Endothelial cell of umbilical vein (primary cell): ENCODE measurements around the gene GPR22. TPM values are rescaled to one million over a fixed set of nuclear protein-coding genes. Genes with fewer than 3 reads are reported as not detected.

Experiments used
- BruUV-seq: library from RNA; stranded (reverse); fragments of 400-500 nt; replicated peaks from 2 replicates; lab custom pipeline; 2021; lab: Mats Ljungman, UMichigan
- CTCF ChIA-PET: fragments of 300-600, 350-600 bp; sonication (Branson Sonifier 250); formaldehyde crosslinking; loops from one replicate; lab custom pipeline; 2021; ENCODE audit warnings: antibody characterized with exemption, inconsistent platforms; lab: Charles Lee
- POLR2A ChIA-PET: fragments of 300-600, 350-600 bp; sonication (Branson Sonifier 250); formaldehyde crosslinking; loops from one replicate; lab custom pipeline; 2021; ENCODE audit warnings: antibody characterized with exemption, inconsistent platforms; lab: Charles Lee
- DNase-seq: peaks from one replicate; pipeline ENCODE4 v3.0.0-alpha.2; 2011; ENCODE audit warnings: low read depth, low spot score
- FAIRE-seq: peaks from 2 replicates; lab custom pipeline; 2011; peaks lifted over from hg19 to GRCh38; lab: Jason Lieb, UNC
- H2AFZ ChIP-seq: 2 replicates; pipeline ENCODE4 v1.6.0; 2012; ENCODE audit warnings: low read depth, low read length, control low read depth, inconsistent platforms
- H3K27ac ChIP-seq: 2 replicates; pipeline ENCODE4 v1.5.1; 2011; ENCODE audit warnings: low read depth, mild to moderate bottlenecking, control low read depth, low read length, moderate library complexity; ENCODE audit not compliant: insufficient read depth
- H3K27me3 ChIP-seq, 2 experiments: 2 replicates each; pipeline versions ENCODE4 v1.6.0 to v1.6.1; 2011; ENCODE audit warnings: low read length in 2 of 2, mixed read lengths in 1 of 2; ENCODE audit not compliant: control insufficient read depth in 2 of 2, insufficient read depth in 2 of 2
- H3K36me3 ChIP-seq, 2 experiments: 2 replicates in 1 of 2; 3 replicates in 1 of 2; pipeline ENCODE4 v1.5.1; 2011; ENCODE audit warnings: low read length in 2 of 2, mild to moderate bottlenecking in 1 of 2, moderate library complexity in 1 of 2; ENCODE audit not compliant: control insufficient read depth in 2 of 2, insufficient read depth in 2 of 2; ENCODE audit errors: extremely low read depth in 1 of 2
- H3K4me1 ChIP-seq: 3 replicates; pipeline ENCODE4 v1.5.1; 2011; ENCODE audit warnings: mild to moderate bottlenecking, low read length; ENCODE audit not compliant: control insufficient read depth, insufficient read depth; ENCODE audit errors: extremely low read depth
- H3K4me2 ChIP-seq: 2 replicates; pipeline ENCODE4 v1.6.1; 2011; ENCODE audit warnings: low read length, control low read depth, mixed read lengths; ENCODE audit not compliant: insufficient read depth
- H3K4me3 ChIP-seq, 3 experiments: fragments of 200-600 bp in 1 of 3; sonication (generic), shearing (Covaris generic) in 1 of 3; replicated peaks in 1 of 3; 2 replicates each; pipeline ENCODE4 v1.5.1; 2011 to 2016; ENCODE audit warnings: control low read depth in 3 of 3, low read length in 3 of 3, mild to moderate bottlenecking in 2 of 3, inconsistent platforms in 1 of 3, low read depth in 1 of 3, moderate library complexity in 1 of 3; ENCODE audit not compliant: insufficient read depth in 1 of 3
- H3K79me2 ChIP-seq: 2 replicates; pipeline ENCODE4 v1.6.0; 2012; ENCODE audit warnings: low read length, inconsistent platforms; ENCODE audit not compliant: control insufficient read depth, insufficient read depth
- H3K9ac ChIP-seq: replicated peaks from 2 replicates; pipeline ENCODE3; 2011; ENCODE audit warnings: low read length, control low read depth; ENCODE audit not compliant: insufficient read depth; ENCODE audit errors: extremely low read depth
- H3K9me1 ChIP-seq: replicated peaks from 3 replicates; pipeline ENCODE4 v1.6.0; 2011; ENCODE audit warnings: mild to moderate bottlenecking, low read length; ENCODE audit not compliant: control insufficient read depth, insufficient read depth; ENCODE audit errors: extremely low read depth
- H3K9me3 ChIP-seq: replicated peaks from 2 replicates; pipeline ENCODE4 v1.5.1; 2012; ENCODE audit warnings: low read length, inconsistent platforms; ENCODE audit not compliant: control insufficient read depth, insufficient read depth
- H4K20me1 ChIP-seq: replicated peaks from 2 replicates; pipeline ENCODE3; 2011; ENCODE audit warnings: mild to moderate bottlenecking, low read length; ENCODE audit not compliant: control insufficient read depth, insufficient read depth; ENCODE audit errors: extremely low read depth
- EZH2 ChIP-seq: IDR thresholded peaks from 2 replicates; pipeline ENCODE4 v1.6.1; 2012; ENCODE audit warnings: borderline replicate concordance, low read depth, mild to moderate bottlenecking, moderate library complexity, low read length, inconsistent platforms; ENCODE audit not compliant: severe bottlenecking
- FOS ChIP-seq: IDR thresholded peaks from 2 replicates; pipeline ENCODE4 v1.6.1; 2011; ENCODE audit warnings: mild to moderate bottlenecking, low read length, moderate library complexity, borderline replicate concordance; ENCODE audit not compliant: insufficient read depth
- GATA2 ChIP-seq: IDR thresholded peaks from 2 replicates; pipeline ENCODE4 v1.7.0; 2011; ENCODE audit warnings: low read depth, mild to moderate bottlenecking, moderate library complexity, mixed read lengths, low read length; ENCODE audit not compliant: insufficient read length, insufficient read depth
- JUN ChIP-seq: IDR thresholded peaks from 2 replicates; pipeline ENCODE4 v1.6.1; 2011; ENCODE audit warnings: borderline replicate concordance, low read depth; ENCODE audit not compliant: insufficient read length, insufficient read depth
- MYC ChIP-seq: IDR thresholded peaks from one replicate; pipeline ENCODE4 v1.6.1; 2011; ENCODE audit warnings: mild to moderate bottlenecking, low read depth, low read length
- POLR2A ChIP-seq: IDR thresholded peaks from 2 replicates; pipeline ENCODE4 v1.6.1; 2012; ENCODE audit warnings: low read depth, mild to moderate bottlenecking, control low read depth, low read length
- POLR2AphosphoS5 ChIP-seq: IDR thresholded peaks from 2 replicates; pipeline ENCODE4 v1.6.1; 2012; ENCODE audit warnings: low read depth, mild to moderate bottlenecking, control low read depth, low read length, moderate library complexity; ENCODE audit not compliant: insufficient read depth
- dilution Hi-C: fragments of 300-500 bp; cut with MboI; formaldehyde crosslinking; loops from one replicate; pipeline ENCODE4 v1.15.0; 2019; ENCODE audit warnings: low sequenced_read_pairs; ENCODE audit not compliant: extremely low pct_ligation_motif_present
- intact Hi-C: fragments of 100-400 bp; cut with micrococcal nuclease; formaldehyde crosslinking; loops from one replicate; pipeline ENCODE4 v1.10.0; 2022
- polyA plus RNA-seq, 4 experiments: library from polyadenylated mRNA; depleted of rRNA in 3 of 4; stranded (reverse) in 3 of 4; unstranded in 1 of 4; fragments of >200 nt; gene quantifications; 2 replicates each; pipeline versions ENCODE4 v1.2.1 to v1.2.3, GENCODE V29; 2011 to 2012; ENCODE audit warnings: missing spikeins in 1 of 4
- total RNA-seq: library from RNA; stranded (reverse); gene quantifications from 2 replicates; pipeline ENCODE4 v1.2.3, GENCODE V29; 2021
- TF ChIP-seq, protein P1 (sequence below): IDR thresholded peaks from 2 replicates; pipeline ENCODE4 v1.6.1; 2011; ENCODE audit not compliant: insufficient read depth, insufficient read length
- TF ChIP-seq, protein P2 (sequence below), 2 donors: IDR thresholded peaks; 1 replicate in 1 of 2; 2 replicates in 1 of 2; pipeline ENCODE4 v1.5.1; 2011; ENCODE audit warnings: low read length in 2 of 2, mild to moderate bottlenecking in 2 of 2, moderate library complexity in 2 of 2, control low read depth in 1 of 2, inconsistent platforms in 1 of 2, low read depth in 1 of 2; ENCODE audit not compliant: insufficient read depth in 1 of 2; ENCODE audit errors: extremely low read depth in 1 of 2

GPR22 gene
- total and polyA plus RNA-seq, 2 donors (not counting 3 experiments of a cell fraction or from before 2014, with no cell fraction given) = not detected

DNA sequence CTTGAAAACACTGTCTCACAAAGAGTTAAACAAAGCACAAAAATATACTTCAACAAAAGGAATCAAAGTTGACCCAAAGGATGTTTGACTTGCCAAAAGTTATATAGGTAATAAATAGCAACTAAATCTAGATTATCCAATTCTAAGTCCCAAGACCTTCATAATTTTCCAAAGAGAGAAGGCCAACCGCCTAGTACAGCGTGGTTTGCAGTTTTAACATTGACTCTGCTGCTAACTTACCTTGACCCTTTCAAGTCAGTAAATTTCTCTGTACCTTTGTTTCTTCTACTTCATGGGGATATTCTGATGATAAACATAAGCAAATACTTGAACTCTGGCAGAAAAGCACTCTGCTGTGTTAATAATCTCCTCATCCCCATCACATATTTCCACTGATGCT, 1.9 kb upstream of the GPR22 start:
- no TSS peak for BruUV-seq
- Histone ChIP-seq H3K4me2 (no peak overlapping the region), H3K79me2 (no peaks in the 10 kb centered on the region), H3K4me3 (no peak overlapping the region), H2AFZ (no peak overlapping the region), H3K4me1 (peaks cover 12% of the 10 kb centered on the region), H3K27ac (no peak overlapping the region), H3K27me3 (no peaks in the 10 kb centered on the region), H4K20me1 (no peaks in the 10 kb centered on the region), H3K9ac (no peak overlapping the region), H3K9me3 (no peaks in the 10 kb centered on the region), H3K9me1 (no peaks in the 10 kb centered on the region), H3K36me3 (no peaks in the 10 kb centered on the region)
- intact Hi-C loops = loop anchor here (10.0 kb wide), 1 partner anchor 127 kb away; no protein-coding TSS in a partner anchor
- ChIA-PET POLR2A (no interaction called here), CTCF (interaction anchor here (1.2 to 1.7 kb wide), 3 partner anchors 33 to 411 kb away, joined by 4 to 9 read pairs (median 7); no protein-coding TSS in a partner anchor)
- no peak for TF ChIP-seq POLR2AphosphoS5
- TF ChIP-seq, protein P1, sequence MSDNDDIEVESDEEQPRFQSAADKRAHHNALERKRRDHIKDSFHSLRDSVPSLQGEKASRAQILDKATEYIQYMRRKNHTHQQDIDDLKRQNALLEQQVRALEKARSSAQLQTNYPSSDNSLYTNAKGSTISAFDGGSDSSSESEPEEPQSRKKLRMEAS = no peak
- no peak for TF ChIP-seq POLR2A
- TF ChIP-seq, protein P2, sequence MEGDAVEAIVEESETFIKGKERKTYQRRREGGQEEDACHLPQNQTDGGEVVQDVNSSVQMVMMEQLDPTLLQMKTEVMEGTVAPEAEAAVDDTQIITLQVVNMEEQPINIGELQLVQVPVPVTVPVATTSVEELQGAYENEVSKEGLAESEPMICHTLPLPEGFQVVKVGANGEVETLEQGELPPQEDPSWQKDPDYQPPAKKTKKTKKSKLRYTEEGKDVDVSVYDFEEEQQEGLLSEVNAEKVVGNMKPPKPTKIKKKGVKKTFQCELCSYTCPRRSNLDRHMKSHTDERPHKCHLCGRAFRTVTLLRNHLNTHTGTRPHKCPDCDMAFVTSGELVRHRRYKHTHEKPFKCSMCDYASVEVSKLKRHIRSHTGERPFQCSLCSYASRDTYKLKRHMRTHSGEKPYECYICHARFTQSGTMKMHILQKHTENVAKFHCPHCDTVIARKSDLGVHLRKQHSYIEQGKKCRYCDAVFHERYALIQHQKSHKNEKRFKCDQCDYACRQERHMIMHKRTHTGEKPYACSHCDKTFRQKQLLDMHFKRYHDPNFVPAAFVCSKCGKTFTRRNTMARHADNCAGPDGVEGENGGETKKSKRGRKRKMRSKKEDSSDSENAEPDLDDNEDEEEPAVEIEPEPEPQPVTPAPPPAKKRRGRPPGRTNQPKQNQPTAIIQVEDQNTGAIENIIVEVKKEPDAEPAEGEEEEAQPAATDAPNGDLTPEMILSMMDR (IDR thresholded peaks at IDR 0.05; ENCODE audit: extremely low read depth in 1 of 2, insufficient read depth in 1 of 2, low read depth in 1 of 2, low read length in 2 of 2) = no peak
- no peak for TF ChIP-seq EZH2
- no peak for TF ChIP-seq GATA2
- TF ChIP-seq MYC = no peak
- no peak for TF ChIP-seq JUN
- no peak for TF ChIP-seq FOS
- FAIRE-seq = no peak
- DNase-seq = no peak
- dilution Hi-C loops = no loop called here
